ENCODE data around the gene ATP6V1D. TPM values are rescaled to one million over a fixed set of nuclear protein-coding genes. Genes with fewer than 3 reads are reported as not detected.

Gene ATP6V1D
- total and polyA plus RNA-seq, 2 of the 8 experiments (the other 6 are each of a cell fraction or from before 2014, with no cell fraction given) = 45.1 to 76.3 TPM

- TF ChIP-seq ATF2 (IDR thresholded peaks at IDR 0.05; ENCODE audit: low read length) (no peak), RNF2 (IDR thresholded peaks at IDR 0.05; ENCODE audit: borderline replicate concordance, low read depth, low read length, missing control alignments, poor library complexity, severe bottlenecking) (no peak)
Measured at GRCh38 chr14:67358924-67359774, 455 bp downstream of the ATP6V1D start (continued).

Data from H1 (cell line).